Measurements from ENCODE around the gene SCRT2.

- TF ChIP-seq CTCF (IDR thresholded peaks at IDR 0.05; ENCODE audit: borderline replicate concordance, extremely low read depth, low read length, poor library complexity, severe bottlenecking) = no peak
- TF ChIP-seq EZH2 (IDR thresholded peaks at IDR 0.05; ENCODE audit: borderline replicate concordance, low read depth, low read length, severe bottlenecking) = no peak
These were observed 44.2 kb upstream of the SCRT2 start for GRCh38 chr20:719816-720215.

Data from DND-41 (cell line).